GM12874 (cell line): ENCODE data around the gene NUP210.
A peak's percentile ranks its signal among the peaks of the same experiment; 100 is the strongest.

ENCODE experiments used
- CTCF ChIP-seq: IDR thresholded peaks from 2 replicates; pipeline ENCODE4 v1.5.1; 2011; ENCODE audit warnings: low read depth, mild to moderate bottlenecking, control low read depth, low read length, moderate library complexity; ENCODE audit not compliant: insufficient read depth

Gene NUP210

GRCh38 chr3:13364602-13365271 is 55.4 kb downstream of the NUP210 start:
- no peak for TF ChIP-seq CTCF

- TF ChIP-seq CTCF: no peak
Observed at GRCh38 chr3:13362551-13362950, 57.6 kb downstream of the NUP210 start.

GRCh38 chr3:13359916-13360315 is 60.2 kb downstream of the NUP210 start:
- TF ChIP-seq CTCF: no peak

GRCh38 chr3:13358643-13359042 is 61.5 kb downstream of the NUP210 start:
- no peak for TF ChIP-seq CTCF

GRCh38 chr3:13358051-13358450 is 62.1 kb downstream of the NUP210 start:
- TF ChIP-seq CTCF: no peak

GRCh38 chr3:13357074-13357473 is 63.0 kb downstream of the NUP210 start:
- TF ChIP-seq CTCF: no peak

GRCh38 chr3:13353936-13354542 is 66.1 kb downstream of the NUP210 start:
- 0 out of 2 replicates have a peak, but pooled peaks have one; percentile 11 for TF ChIP-seq CTCF
